ENCODE results near the gene EPHA1. TPM values are rescaled to one million over a fixed set of nuclear protein-coding genes. Genes with fewer than 3 reads are reported as not detected.

Gene EPHA1
- total and polyA plus RNA-seq, 2 of the 4 experiments (the other 2 are of a cell fraction), result 0.10 TPM; not detected in 1

DNA sequence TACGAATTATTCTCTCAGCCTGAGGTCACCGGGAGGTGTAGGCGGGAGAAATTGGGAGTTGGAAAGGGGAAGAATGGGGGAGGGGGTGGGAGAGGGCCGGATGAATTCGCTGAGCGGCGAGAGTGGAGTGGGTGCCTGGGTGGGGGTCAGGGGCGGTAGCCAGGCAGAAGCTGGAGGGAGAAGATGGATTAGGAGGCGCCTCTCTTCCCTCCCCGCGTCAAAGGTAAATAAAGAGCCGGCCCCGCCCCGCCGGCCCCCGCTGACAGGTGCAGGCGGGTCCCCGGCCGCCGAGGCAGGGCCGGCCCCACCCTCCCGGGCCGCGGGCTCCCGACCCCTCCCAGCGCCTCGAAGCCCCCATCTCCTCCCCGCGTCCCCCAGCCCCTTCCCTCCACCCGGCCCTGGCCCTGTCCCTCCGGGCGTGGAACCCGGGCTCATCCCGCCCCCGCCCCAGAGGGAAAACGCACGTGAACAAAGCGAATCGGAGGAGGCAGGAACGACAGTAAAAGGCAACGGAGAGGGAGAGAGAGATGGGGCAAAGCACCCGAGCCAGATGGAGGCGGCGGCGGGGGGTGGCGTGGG is 47.0 kb downstream of the EPHA1 start:
- Histone ChIP-seq H2AK9ac (replicated peaks; ENCODE audit: low read depth, low read length, poor library complexity) (no peak overlapping the region), H4K8ac (ENCODE audit: low read depth in 2 of 2, low read length in 2 of 2) (no peak overlapping the region), H3K4me2 (ENCODE audit: low read depth, low read length) (peak overlapping the region; percentile 90; the same call in 1 of the 2 replicates), H3K56ac (ENCODE audit: extremely low read depth, insufficient read depth, low read length) (no peak overlapping the region), H3K27me3 (ENCODE audit: control insufficient read depth, insufficient read depth, low read length) (peaks cover 38% of the 10 kb centered on the region), H3K4ac (ENCODE audit: low read depth, low read length) (no peak overlapping the region), H2AFZ (replicated peaks; ENCODE audit: low read length, poor library complexity) (no peak overlapping the region), H2BK20ac (ENCODE audit: low read depth, low read length) (no peak overlapping the region), H2BK5ac (ENCODE audit: low read depth, low read length, poor library complexity, severe bottlenecking) (no peak overlapping the region), H3K79me1 (ENCODE audit: low read depth in 1 of 2, low read length in 2 of 2) (no peaks in the 10 kb centered on the region), H3K23ac (ENCODE audit: low read depth, low read length) (no peak overlapping the region), H4K5ac (ENCODE audit: low read depth, low read length) (no peak overlapping the region), H2BK120ac (ENCODE audit: low read depth, low read length) (no peak overlapping the region), H3K36me3 (ENCODE audit: control insufficient read depth, insufficient read depth, low read length) (peaks cover 2% of the 10 kb centered on the region; the same call in 1 of the 2 replicates), H2BK15ac (ENCODE audit: low read depth, low read length) (no peak overlapping the region), H3K27ac (ENCODE audit: insufficient read depth, low read length) (no peak overlapping the region), H3K14ac (replicated peaks; ENCODE audit: low read depth, low read length) (no peak overlapping the region), H4K20me1 (ENCODE audit: insufficient read depth, low read length) (no peaks in the 10 kb centered on the region), H3K9me3 (ENCODE audit: control insufficient read depth, insufficient read depth, low read length) (no peaks in the 10 kb centered on the region), H3K4me3 (ENCODE audit: insufficient read depth, low read depth, low read length) (peak overlapping the region; percentile 84), H3K9ac (ENCODE audit: low read depth, low read length) (no peak overlapping the region), H3K9me1 (ENCODE audit: insufficient read depth, low read length) (no peaks in the 10 kb centered on the region), H3K4me1 (ENCODE audit: control insufficient read depth, insufficient read depth, low read length) (no peaks in the 10 kb centered on the region), H4K91ac (ENCODE audit: insufficient read depth, low read depth, low read length) (no peak overlapping the region), H3K18ac (ENCODE audit: low read depth, low read length) (no peak overlapping the region), H2AK5ac (ENCODE audit: low read depth, low read length) (no peak overlapping the region)
- CTCF ChIA-PET, result no interaction called here
- peak; percentile 10 for ATAC-seq (ENCODE audit: low read depth)
- dilution Hi-C loops (cut with HindIII; ENCODE audit: low sequenced_read_pairs, unreplicated experiment) (no loop called here), in situ Hi-C loops (cut with MboI; ENCODE audit: low sequenced_read_pairs) (no loop called here), intact Hi-C loops (cut with micrococcal nuclease) (no loop called here)
- no peak for DNase-seq
- no TSS peak for BruUV-seq (replicated peaks)
- WGBS, 2 experiments (ENCODE audit: extremely low coverage in 2 of 2, insufficient read length in 1 of 2), result no CpG with 5 or more reads among the region's 46 CpGs
- TF ChIP-seq RFX5 (IDR thresholded peaks at IDR 0.05; ENCODE audit: low read depth, low read length) (no peak), MAZ (IDR thresholded peaks at IDR 0.05; ENCODE audit: borderline replicate concordance, low read depth, low read length) (no peak), MXI1 (IDR thresholded peaks at IDR 0.05; ENCODE audit: borderline replicate concordance, low read depth, low read length) (no peak), MAFK (IDR thresholded peaks at IDR 0.05; ENCODE audit: low read depth, low read length) (no peak), NFE2L2 (IDR thresholded peaks at IDR 0.05; ENCODE audit: low read depth, low read length) (no peak), RCOR1 (IDR thresholded peaks at IDR 0.05; ENCODE audit: insufficient replicate concordance, low read length) (no peak), BHLHE40 (IDR thresholded peaks at IDR 0.05; ENCODE audit: low read depth, low read length) (no peak), RAD21 (IDR thresholded peaks at IDR 0.05; ENCODE audit: low read length) (no peak), CHD1 (IDR thresholded peaks at IDR 0.05; ENCODE audit: low read depth, low read length) (no peak), FOS (IDR thresholded peaks at IDR 0.05; ENCODE audit: low read depth, low read length) (no peak), CEBPB (IDR thresholded peaks at IDR 0.05; ENCODE audit: low read depth, low read length) (no peak), SMC3 (IDR thresholded peaks at IDR 0.05; ENCODE audit: low read depth, low read length) (no peak), POLR2A (IDR thresholded peaks at IDR 0.05; ENCODE audit: low read depth, low read length) (no peak)
- TF ChIP-seq, protein P1, sequence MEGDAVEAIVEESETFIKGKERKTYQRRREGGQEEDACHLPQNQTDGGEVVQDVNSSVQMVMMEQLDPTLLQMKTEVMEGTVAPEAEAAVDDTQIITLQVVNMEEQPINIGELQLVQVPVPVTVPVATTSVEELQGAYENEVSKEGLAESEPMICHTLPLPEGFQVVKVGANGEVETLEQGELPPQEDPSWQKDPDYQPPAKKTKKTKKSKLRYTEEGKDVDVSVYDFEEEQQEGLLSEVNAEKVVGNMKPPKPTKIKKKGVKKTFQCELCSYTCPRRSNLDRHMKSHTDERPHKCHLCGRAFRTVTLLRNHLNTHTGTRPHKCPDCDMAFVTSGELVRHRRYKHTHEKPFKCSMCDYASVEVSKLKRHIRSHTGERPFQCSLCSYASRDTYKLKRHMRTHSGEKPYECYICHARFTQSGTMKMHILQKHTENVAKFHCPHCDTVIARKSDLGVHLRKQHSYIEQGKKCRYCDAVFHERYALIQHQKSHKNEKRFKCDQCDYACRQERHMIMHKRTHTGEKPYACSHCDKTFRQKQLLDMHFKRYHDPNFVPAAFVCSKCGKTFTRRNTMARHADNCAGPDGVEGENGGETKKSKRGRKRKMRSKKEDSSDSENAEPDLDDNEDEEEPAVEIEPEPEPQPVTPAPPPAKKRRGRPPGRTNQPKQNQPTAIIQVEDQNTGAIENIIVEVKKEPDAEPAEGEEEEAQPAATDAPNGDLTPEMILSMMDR (conservative IDR thresholded peaks at IDR 0.05; ENCODE audit: low read depth, low read length), result no peak
- TF ChIP-seq, protein P2, sequence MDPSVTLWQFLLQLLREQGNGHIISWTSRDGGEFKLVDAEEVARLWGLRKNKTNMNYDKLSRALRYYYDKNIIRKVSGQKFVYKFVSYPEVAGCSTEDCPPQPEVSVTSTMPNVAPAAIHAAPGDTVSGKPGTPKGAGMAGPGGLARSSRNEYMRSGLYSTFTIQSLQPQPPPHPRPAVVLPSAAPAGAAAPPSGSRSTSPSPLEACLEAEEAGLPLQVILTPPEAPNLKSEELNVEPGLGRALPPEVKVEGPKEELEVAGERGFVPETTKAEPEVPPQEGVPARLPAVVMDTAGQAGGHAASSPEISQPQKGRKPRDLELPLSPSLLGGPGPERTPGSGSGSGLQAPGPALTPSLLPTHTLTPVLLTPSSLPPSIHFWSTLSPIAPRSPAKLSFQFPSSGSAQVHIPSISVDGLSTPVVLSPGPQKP (IDR thresholded peaks at IDR 0.05; ENCODE audit: borderline replicate concordance, low read depth, low read length), result no peak
- TF ChIP-seq, protein P3, sequence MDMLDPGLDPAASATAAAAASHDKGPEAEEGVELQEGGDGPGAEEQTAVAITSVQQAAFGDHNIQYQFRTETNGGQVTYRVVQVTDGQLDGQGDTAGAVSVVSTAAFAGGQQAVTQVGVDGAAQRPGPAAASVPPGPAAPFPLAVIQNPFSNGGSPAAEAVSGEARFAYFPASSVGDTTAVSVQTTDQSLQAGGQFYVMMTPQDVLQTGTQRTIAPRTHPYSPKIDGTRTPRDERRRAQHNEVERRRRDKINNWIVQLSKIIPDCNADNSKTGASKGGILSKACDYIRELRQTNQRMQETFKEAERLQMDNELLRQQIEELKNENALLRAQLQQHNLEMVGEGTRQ (IDR thresholded peaks at IDR 0.05; ENCODE audit: low read depth, low read length), result no peak
- POLR2A ChIA-PET (ENCODE audit: unreplicated experiment), result no interaction called here

Measured in IMR-90 (cell line).